HL-60 (cell line): ENCODE data around the gene PTPN1.

Experiments
- DNase-seq, 2 experiments: peaks; one replicate each; pipeline ENCODE4 v3.0.0-alpha.2; 2010 to 2020; ENCODE audit warnings: low read depth in 1 of 2, low spot score in 1 of 2
- H3K27ac ChIP-seq: fragments of 250-450 bp; sonication (Bioruptor Pico); replicated peaks from 2 replicates; pipeline ENCODE4 v1.5.1; 2020; ENCODE audit warnings: mild to moderate bottlenecking, moderate library complexity
- H3K27me3 ChIP-seq: fragments of 250-450 bp; sonication (Bioruptor Pico); 2 replicates; pipeline ENCODE4 v1.5.1; 2021; ENCODE audit warnings: mild to moderate bottlenecking, moderate library complexity; ENCODE audit not compliant: insufficient read depth, poor library complexity, severe bottlenecking
- H3K4me3 ChIP-seq: replicated peaks from 2 replicates; pipeline ENCODE4 v1.5.1; 2011; ENCODE audit warnings: mild to moderate bottlenecking, control low read depth, low read length; ENCODE audit not compliant: insufficient read depth
- GABPA ChIP-seq: IDR thresholded peaks from 2 replicates; pipeline ENCODE4 v1.6.1; 2012; ENCODE audit warnings: low read depth
- POLR2AphosphoS5 ChIP-seq: IDR thresholded peaks from 2 replicates; pipeline ENCODE4 v1.6.1; 2012; ENCODE audit warnings: low read depth
- SPI1 ChIP-seq: IDR thresholded peaks from 2 replicates; pipeline ENCODE4 v1.6.1; 2012; ENCODE audit warnings: low read depth, mild to moderate bottlenecking, borderline replicate concordance
- TF ChIP-seq, protein P1 (sequence below): IDR thresholded peaks from one replicate; pipeline ENCODE4 v1.5.1; 2011; ENCODE audit warnings: low read length, control low read depth, inconsistent platforms; ENCODE audit not compliant: insufficient read depth
- TF ChIP-seq, protein P2 (sequence below): IDR thresholded peaks from 2 replicates; pipeline ENCODE4 v1.6.1; 2012; ENCODE audit warnings: low read depth; ENCODE audit not compliant: insufficient replicate concordance

PTPN1 gene

DNA sequence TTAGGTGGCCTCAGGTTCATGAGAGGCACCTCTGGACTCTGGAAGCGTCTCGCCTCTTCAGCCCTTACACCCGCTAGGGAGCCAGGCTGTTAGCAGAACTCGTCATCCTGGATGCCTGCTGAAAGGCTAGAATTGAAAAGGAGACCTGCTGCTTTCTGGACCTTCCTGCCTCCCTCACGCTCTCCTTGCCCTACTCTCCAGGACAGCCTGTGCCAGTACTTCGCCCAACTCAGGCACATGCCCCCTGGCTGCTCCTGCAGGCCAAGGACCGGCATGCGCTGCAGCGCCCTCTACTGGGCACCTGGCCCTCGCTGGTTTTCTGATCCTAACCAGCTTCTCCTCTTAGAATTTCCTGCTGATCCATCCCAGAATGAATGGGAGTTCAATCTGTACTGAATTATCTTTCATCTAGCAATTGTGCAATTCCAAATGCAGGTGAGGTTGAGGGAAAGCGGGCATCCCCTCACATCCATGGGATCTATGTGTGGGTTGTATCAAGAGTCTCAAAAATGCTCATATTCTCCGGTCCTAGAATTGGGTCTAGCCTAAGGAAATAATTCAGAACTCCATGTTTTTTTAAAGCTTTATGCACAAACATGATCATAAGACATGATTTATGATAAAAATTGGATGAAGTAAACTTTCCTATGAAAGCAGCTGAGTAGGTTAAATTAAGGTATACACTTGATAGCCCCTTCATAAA is 78.0 kb downstream of the PTPN1 start:
- Histone ChIP-seq H3K27ac (no peak overlapping the region), H3K27me3 (no peaks in the 10 kb centered on the region), H3K4me3 (no peak overlapping the region)
- TF ChIP-seq, protein P1, sequence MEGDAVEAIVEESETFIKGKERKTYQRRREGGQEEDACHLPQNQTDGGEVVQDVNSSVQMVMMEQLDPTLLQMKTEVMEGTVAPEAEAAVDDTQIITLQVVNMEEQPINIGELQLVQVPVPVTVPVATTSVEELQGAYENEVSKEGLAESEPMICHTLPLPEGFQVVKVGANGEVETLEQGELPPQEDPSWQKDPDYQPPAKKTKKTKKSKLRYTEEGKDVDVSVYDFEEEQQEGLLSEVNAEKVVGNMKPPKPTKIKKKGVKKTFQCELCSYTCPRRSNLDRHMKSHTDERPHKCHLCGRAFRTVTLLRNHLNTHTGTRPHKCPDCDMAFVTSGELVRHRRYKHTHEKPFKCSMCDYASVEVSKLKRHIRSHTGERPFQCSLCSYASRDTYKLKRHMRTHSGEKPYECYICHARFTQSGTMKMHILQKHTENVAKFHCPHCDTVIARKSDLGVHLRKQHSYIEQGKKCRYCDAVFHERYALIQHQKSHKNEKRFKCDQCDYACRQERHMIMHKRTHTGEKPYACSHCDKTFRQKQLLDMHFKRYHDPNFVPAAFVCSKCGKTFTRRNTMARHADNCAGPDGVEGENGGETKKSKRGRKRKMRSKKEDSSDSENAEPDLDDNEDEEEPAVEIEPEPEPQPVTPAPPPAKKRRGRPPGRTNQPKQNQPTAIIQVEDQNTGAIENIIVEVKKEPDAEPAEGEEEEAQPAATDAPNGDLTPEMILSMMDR = peak; percentile 98
- no peak for TF ChIP-seq GABPA
- TF ChIP-seq, protein P2, sequence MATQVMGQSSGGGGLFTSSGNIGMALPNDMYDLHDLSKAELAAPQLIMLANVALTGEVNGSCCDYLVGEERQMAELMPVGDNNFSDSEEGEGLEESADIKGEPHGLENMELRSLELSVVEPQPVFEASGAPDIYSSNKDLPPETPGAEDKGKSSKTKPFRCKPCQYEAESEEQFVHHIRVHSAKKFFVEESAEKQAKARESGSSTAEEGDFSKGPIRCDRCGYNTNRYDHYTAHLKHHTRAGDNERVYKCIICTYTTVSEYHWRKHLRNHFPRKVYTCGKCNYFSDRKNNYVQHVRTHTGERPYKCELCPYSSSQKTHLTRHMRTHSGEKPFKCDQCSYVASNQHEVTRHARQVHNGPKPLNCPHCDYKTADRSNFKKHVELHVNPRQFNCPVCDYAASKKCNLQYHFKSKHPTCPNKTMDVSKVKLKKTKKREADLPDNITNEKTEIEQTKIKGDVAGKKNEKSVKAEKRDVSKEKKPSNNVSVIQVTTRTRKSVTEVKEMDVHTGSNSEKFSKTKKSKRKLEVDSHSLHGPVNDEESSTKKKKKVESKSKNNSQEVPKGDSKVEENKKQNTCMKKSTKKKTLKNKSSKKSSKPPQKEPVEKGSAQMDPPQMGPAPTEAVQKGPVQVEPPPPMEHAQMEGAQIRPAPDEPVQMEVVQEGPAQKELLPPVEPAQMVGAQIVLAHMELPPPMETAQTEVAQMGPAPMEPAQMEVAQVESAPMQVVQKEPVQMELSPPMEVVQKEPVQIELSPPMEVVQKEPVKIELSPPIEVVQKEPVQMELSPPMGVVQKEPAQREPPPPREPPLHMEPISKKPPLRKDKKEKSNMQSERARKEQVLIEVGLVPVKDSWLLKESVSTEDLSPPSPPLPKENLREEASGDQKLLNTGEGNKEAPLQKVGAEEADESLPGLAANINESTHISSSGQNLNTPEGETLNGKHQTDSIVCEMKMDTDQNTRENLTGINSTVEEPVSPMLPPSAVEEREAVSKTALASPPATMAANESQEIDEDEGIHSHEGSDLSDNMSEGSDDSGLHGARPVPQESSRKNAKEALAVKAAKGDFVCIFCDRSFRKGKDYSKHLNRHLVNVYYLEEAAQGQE = no peak
- no peak for TF ChIP-seq SPI1
- TF ChIP-seq POLR2AphosphoS5 = no peak
- DNase-seq = peak; percentile 47 to 67

DNA sequence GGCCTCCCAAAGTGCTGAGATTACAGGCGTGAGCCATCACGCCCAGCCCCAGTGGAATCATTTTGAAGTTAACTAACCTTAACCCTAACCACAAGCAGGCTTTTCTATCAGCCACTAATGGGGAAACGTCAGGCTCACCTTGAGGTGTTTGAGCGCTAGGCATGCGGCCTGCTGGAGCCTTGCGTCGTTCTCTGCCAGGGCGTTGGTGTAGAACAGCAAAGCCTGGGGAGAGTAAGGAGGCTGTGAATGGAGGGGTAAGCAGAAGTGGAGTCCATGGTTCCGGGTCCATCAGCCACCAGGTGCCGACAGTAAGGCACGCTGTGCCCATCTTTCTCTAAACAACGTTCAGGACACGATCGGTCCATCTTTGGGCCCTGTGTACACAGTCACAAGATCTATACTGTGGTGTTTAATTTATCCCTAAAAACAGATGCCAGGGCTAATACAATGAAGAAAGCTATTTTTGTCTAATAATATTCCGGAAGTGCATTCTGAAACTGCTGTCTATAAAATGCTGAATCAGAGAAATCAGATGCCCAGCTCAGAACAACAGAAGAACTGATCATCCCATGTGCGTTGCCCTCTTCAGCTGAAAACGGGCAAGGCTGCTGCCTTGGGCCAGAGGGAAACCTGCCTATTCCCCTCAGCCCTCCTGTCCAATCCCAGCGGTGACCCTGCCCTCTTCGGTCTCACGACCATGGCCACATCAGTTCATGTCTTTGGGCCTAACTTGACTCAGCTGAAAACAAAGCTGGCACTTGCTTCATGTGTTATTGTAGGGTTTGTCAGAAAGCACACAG is 79.6 kb downstream of the PTPN1 start:
- Histone ChIP-seq H3K27ac (no peak overlapping the region), H3K27me3 (no peaks in the 10 kb centered on the region), H3K4me3 (no peak overlapping the region)
- TF ChIP-seq GABPA (no peak), SPI1 (no peak), POLR2AphosphoS5 (no peak)
- TF ChIP-seq, protein P1 = no peak
- TF ChIP-seq, protein P2 = no peak
- no peak for DNase-seq

DNA sequence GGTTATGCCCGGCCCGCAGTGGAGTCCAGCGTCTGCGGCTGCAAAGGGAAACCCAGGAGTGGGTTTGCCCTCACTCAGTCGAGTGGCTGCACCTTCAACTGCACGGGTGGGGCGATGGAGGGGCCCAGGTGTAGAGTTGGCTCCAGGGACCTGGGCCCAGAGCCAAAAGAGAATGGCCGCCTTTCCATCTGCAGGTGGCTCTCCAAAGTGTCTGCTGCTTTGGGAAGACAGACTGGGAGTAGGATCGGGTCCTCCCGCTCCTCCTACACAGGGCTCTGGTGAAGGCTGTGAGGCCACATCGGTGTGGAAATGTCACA is 80.1 kb downstream of the PTPN1 start:
- Histone ChIP-seq H3K4me3 (no peak overlapping the region), H3K27me3 (no peaks in the 10 kb centered on the region), H3K27ac (no peak overlapping the region)
- no peak for DNase-seq
- no peak for TF ChIP-seq GABPA
- TF ChIP-seq SPI1 = no peak
- TF ChIP-seq, protein P2 = no peak
- TF ChIP-seq, protein P1 = no peak
- no peak for TF ChIP-seq POLR2AphosphoS5
